Caco-2 (cell line): Measurements from ENCODE around the gene AURKA. TPM values are rescaled to one million over a fixed set of nuclear protein-coding genes. Genes with fewer than 3 reads are reported as not detected.
A peak's percentile ranks its signal among the peaks of the same experiment; 100 is the strongest.

Experiments used
- BruUV-seq: library from RNA; stranded (reverse); fragments of 400-500 nt; replicated peaks from 2 replicates; lab custom pipeline; 2021; lab: Mats Ljungman, UMichigan
- CTCF ChIA-PET: fragments of 300-600 bp; sonication (Branson Sonifier 250); formaldehyde crosslinking; loops from one replicate; lab custom pipeline; 2022; ENCODE audit warnings: antibody characterized with exemption; lab: Charles Lee
- POLR2A ChIA-PET: fragments of 300-600 bp; sonication (Branson Sonifier 250); formaldehyde crosslinking; loops from one replicate; lab custom pipeline; 2022; ENCODE audit warnings: antibody characterized with exemption; lab: Charles Lee
- DNase-seq, 2 experiments: peaks; one replicate each; pipeline versions ENCODE4 v3.0.0 to v3.0.0-alpha.2; 2020 to 2022
- H3K27me3 ChIP-seq: replicated peaks from 2 replicates; pipeline ENCODE4 v1.6.0; 2011; ENCODE audit warnings: low read length; ENCODE audit not compliant: control insufficient read depth, insufficient read depth
- H3K36me3 ChIP-seq: 2 replicates; pipeline ENCODE4 v1.5.1; 2011; ENCODE audit warnings: low read length; ENCODE audit not compliant: control insufficient read depth, insufficient read depth
- H3K4me1 ChIP-seq: fragments of 250-450 bp; sonication (Bioruptor Pico); 2 replicates; pipeline ENCODE4 v1.5.1; 2020; ENCODE audit warnings: mild to moderate bottlenecking
- H3K4me3 ChIP-seq: 2 replicates; pipeline ENCODE4 v1.5.1; 2011; ENCODE audit warnings: low read depth, mild to moderate bottlenecking, control low read depth, low read length
- H3K9me3 ChIP-seq: fragments of 250-450 bp; sonication (Bioruptor Pico); 2 replicates; pipeline ENCODE4 v1.5.1; 2020; ENCODE audit warnings: mild to moderate bottlenecking, moderate library complexity
- H3K27ac Mint-ChIP-seq: one replicate; pipeline ENCODE4 v1.8.0; 2022; ENCODE audit warnings: mixed read lengths; ENCODE audit not compliant: unreplicated experiment
- H3K27me3 Mint-ChIP-seq: one replicate; pipeline ENCODE4 v1.8.0; 2022; ENCODE audit warnings: mixed read lengths; ENCODE audit not compliant: insufficient read depth, unreplicated experiment
- H3K36me3 Mint-ChIP-seq: one replicate; pipeline ENCODE4 v1.8.0; 2022; ENCODE audit warnings: mild to moderate bottlenecking, mixed read lengths; ENCODE audit not compliant: insufficient read depth, unreplicated experiment
- H3K4me1 Mint-ChIP-seq: one replicate; pipeline ENCODE4 v1.8.0; 2022; ENCODE audit warnings: low read depth, mixed read lengths; ENCODE audit not compliant: unreplicated experiment
- H3K4me3 Mint-ChIP-seq: one replicate; pipeline ENCODE4 v1.8.0; 2022; ENCODE audit warnings: mild to moderate bottlenecking, moderate library complexity, mixed read lengths; ENCODE audit not compliant: unreplicated experiment
- H3K9me3 Mint-ChIP-seq: one replicate; pipeline ENCODE4 v1.8.0; 2022; ENCODE audit warnings: mixed read lengths; ENCODE audit not compliant: unreplicated experiment
- intact Hi-C: fragments of 100-400 bp; cut with micrococcal nuclease; formaldehyde crosslinking; loops from one replicate; pipeline ENCODE4 v1.10.0; 2022; ENCODE audit not compliant: unreplicated experiment
- total RNA-seq: library from RNA; stranded (reverse); gene quantifications from 2 replicates; pipeline ENCODE4 v1.2.3, GENCODE V29; 2022
- TF ChIP-seq, protein P1 (sequence below), 2 experiments: fragments of 200-600 bp in 1 of 2; IDR thresholded peaks; 1 replicate in 1 of 2; 2 replicates in 1 of 2; pipeline versions ENCODE4 v1.5.1 to v1.8.0; 2011 to 2022; ENCODE audit warnings: antibody characterized with exemption in 1 of 2, control low read depth in 1 of 2, inconsistent platforms in 1 of 2, low read depth in 1 of 2, low read length in 1 of 2, mild to moderate bottlenecking in 1 of 2, moderate library complexity in 1 of 2; ENCODE audit not compliant: insufficient read depth in 1 of 2, severe bottlenecking in 1 of 2, unreplicated experiment in 1 of 2

AURKA gene
- total RNA-seq, 1 experiment from 2014 or later, result 233 TPM

DNA sequence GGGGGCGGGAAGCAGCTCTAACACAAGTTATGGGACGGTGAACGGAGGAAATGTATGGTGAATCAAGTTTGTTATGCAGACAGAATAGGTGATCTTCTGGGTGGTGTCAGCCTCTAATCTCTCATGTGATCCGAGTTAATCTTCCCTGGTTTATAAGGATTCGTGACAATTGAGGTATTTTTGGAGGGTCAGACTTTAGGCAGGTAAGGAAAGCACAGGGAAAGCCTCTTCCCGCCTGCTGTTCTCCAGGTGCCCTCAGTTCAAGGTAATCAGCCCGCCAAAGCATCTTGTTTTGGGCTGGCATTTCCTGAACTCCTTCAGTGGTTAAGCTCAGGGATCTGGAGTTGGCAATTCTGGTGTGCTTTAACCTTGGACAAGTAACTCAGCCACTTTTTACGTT is 1.6 kb upstream of the AURKA start:
- CTCF ChIA-PET, result interaction anchor here (2.0 kb wide), 1 partner anchor 19 kb away, joined by 15 read pairs; the partner anchor contains the start of gene CASS4
- no TSS peak for BruUV-seq
- peaks cover 13% of the 10 kb centered on the region for H3K4me1 ChIP-seq
- TF ChIP-seq, protein P1, sequence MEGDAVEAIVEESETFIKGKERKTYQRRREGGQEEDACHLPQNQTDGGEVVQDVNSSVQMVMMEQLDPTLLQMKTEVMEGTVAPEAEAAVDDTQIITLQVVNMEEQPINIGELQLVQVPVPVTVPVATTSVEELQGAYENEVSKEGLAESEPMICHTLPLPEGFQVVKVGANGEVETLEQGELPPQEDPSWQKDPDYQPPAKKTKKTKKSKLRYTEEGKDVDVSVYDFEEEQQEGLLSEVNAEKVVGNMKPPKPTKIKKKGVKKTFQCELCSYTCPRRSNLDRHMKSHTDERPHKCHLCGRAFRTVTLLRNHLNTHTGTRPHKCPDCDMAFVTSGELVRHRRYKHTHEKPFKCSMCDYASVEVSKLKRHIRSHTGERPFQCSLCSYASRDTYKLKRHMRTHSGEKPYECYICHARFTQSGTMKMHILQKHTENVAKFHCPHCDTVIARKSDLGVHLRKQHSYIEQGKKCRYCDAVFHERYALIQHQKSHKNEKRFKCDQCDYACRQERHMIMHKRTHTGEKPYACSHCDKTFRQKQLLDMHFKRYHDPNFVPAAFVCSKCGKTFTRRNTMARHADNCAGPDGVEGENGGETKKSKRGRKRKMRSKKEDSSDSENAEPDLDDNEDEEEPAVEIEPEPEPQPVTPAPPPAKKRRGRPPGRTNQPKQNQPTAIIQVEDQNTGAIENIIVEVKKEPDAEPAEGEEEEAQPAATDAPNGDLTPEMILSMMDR (IDR thresholded peaks at IDR 0.05; ENCODE audit: insufficient read depth in 1 of 2, low read depth in 1 of 2, low read length in 1 of 2, severe bottlenecking in 1 of 2, unreplicated experiment in 1 of 2), result no peak
- peak in 1 of 2 experiments; percentile 33 for DNase-seq
- Mint-ChIP-seq H3K36me3 (peaks cover 34% of the 10 kb centered on the region), H3K27me3 (no peaks in the 10 kb centered on the region), H3K9me3 (no peaks in the 10 kb centered on the region), H3K27ac (no peak overlapping the region), H3K4me1 (peaks cover 17% of the 10 kb centered on the region), H3K4me3 (no peak overlapping the region)
- POLR2A ChIA-PET, result interaction anchor here (0.5 kb wide), 1 partner anchor 13 kb away, joined by 4 read pairs; no protein-coding TSS in a partner anchor
- peaks cover 8% of the 10 kb centered on the region for H3K36me3 ChIP-seq
- intact Hi-C loops, result loop anchor here (2.0 kb wide), 1 partner anchor 185 kb away; no protein-coding TSS in a partner anchor
- H3K9me3 ChIP-seq, result no peaks in the 10 kb centered on the region
- no peaks in the 10 kb centered on the region for H3K27me3 ChIP-seq
- peak overlapping the region; percentile 80 for H3K4me3 ChIP-seq

DNA sequence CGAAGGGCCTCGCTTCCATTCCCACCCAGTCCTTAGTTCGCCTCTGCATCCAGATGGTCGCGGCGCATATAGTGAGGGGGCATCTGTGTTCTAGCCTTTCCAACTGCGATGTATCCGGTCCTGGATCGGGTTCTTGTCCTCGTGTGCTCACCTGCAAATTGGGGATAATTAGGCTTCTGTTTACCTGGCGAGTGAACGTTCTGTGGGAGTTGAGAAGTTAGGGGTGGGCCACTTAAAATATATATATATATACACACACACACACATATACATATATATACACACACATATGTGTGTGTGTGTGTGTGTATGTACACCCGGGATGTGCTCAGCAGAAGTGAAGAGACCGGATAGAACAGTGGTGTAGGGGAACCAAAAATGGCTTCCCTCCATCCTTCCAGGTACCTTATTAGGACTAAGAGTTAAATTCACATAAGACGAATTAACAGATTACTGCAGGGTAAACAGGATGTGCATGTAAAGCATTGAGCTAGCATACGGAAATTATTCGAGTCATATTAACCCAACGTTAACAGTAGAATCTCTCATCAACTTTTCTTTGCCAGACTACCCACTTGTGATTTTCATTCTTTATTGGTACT is 967 bp upstream of the AURKA start:
- Histone ChIP-seq H3K36me3 (peaks cover 9% of the 10 kb centered on the region), H3K9me3 (no peaks in the 10 kb centered on the region), H3K4me3 (peak overlapping the region; percentile 80), H3K4me1 (peaks cover 13% of the 10 kb centered on the region), H3K27me3 (no peaks in the 10 kb centered on the region)
- H3K9me3 Mint-ChIP-seq, result no peaks in the 10 kb centered on the region
- peaks cover 17% of the 10 kb centered on the region for H3K4me1 Mint-ChIP-seq
- BruUV-seq, result no TSS peak
- H3K36me3 Mint-ChIP-seq, result peaks cover 29% of the 10 kb centered on the region
- ChIA-PET CTCF (interaction anchor here (0.6 to 2.0 kb wide), 5 partner anchors 19 to 319 kb away, joined by 4 to 15 read pairs (median 5); partner anchors contain the start of genes CASS4 and FAM210B), POLR2A (interaction anchor here (1.0 to 2.4 kb wide), 5 partner anchors 19 to 186 kb away, joined by 3 to 55 read pairs (median 4); partner anchors contain the start of genes FAM210B and RTF2)
- no peak overlapping the region for H3K27ac Mint-ChIP-seq
- no peaks in the 10 kb centered on the region for H3K27me3 Mint-ChIP-seq
- intact Hi-C loops, result loop anchor here (1.0 to 2.0 kb wide), 7 partner anchors 7 to 236 kb away; partner anchors contain the start of genes FAM210B, MC3R, RTF2 and TFAP2C
- H3K4me3 Mint-ChIP-seq, result no peak overlapping the region
- no peak for DNase-seq
- TF ChIP-seq, protein P1 (IDR thresholded peaks at IDR 0.05; ENCODE audit: insufficient read depth in 1 of 2, low read depth in 1 of 2, low read length in 1 of 2, severe bottlenecking in 1 of 2, unreplicated experiment in 1 of 2), result no peak

DNA sequence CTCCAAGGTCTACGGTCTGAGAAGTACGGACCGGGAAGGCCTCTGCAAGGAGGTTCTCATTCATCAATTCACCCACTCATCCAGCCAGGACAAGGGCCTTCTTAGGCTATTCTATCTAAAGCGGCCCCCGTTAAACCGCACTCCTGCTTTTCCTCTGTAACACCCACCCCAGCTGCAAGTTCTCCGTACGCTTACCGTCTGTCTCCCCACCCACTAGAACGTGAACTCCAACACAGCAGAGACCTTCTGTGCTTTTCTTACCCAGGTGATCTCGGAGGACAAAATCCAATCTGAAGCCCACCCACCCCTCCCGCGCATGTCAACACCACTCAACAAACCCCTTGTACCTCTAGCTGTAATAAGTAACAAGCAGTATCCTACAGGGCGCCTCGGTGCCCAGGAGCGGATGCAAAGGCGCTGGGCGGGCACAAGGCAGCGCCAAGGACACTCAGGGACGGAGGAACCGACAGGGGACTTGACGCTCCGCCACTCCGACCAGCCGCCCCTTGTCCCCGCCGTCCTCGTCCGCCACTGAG is 351 bp downstream of the AURKA start:
- Mint-ChIP-seq H3K9me3 (no peaks in the 10 kb centered on the region), H3K27ac (no peak overlapping the region), H3K36me3 (peaks cover 16% of the 10 kb centered on the region), H3K4me3 (no peak overlapping the region), H3K27me3 (no peaks in the 10 kb centered on the region), H3K4me1 (peaks cover 17% of the 10 kb centered on the region)
- TF ChIP-seq, protein P1 (IDR thresholded peaks at IDR 0.05; ENCODE audit: insufficient read depth in 1 of 2, low read depth in 1 of 2, low read length in 1 of 2, severe bottlenecking in 1 of 2, unreplicated experiment in 1 of 2), result no peak
- DNase-seq, result peak in 1 of 2 experiments; percentile 43
- H3K27me3 ChIP-seq, result no peaks in the 10 kb centered on the region
- H3K4me3 ChIP-seq, result peak overlapping the region; percentile 74
- H3K9me3 ChIP-seq, result no peaks in the 10 kb centered on the region
- H3K4me1 ChIP-seq, result peaks cover 13% of the 10 kb centered on the region
- BruUV-seq, result no TSS peak
- POLR2A ChIA-PET, result interaction anchor here (0.5 to 2.4 kb wide), 18 partner anchors 8 to 715 kb away, joined by 3 to 55 read pairs (median 4); partner anchors contain the start of genes CASS4, FAM210B, RTF2 and TFAP2C
- peaks cover 8% of the 10 kb centered on the region for H3K36me3 ChIP-seq
- intact Hi-C loops, result loop anchor here (1.0 to 2.0 kb wide), 7 partner anchors 9 to 238 kb away; partner anchors contain the start of genes FAM210B, MC3R, RTF2 and TFAP2C
- CTCF ChIA-PET, result interaction anchor here (0.6 to 2.0 kb wide), 10 partner anchors 9 to 176 kb away, joined by 3 to 15 read pairs (median 4); partner anchors contain the start of genes CASS4, FAM210B and RTF2
